Ramos (cell line): ENCODE results near the gene SLC44A1.

ENCODE experiments used
- in situ Hi-C: fragments of 300-500 bp; cut with MboI; formaldehyde crosslinking; loops from one replicate; pipeline ENCODE4 v1.14.3; 2022; ENCODE audit warnings: low sequenced_read_pairs; ENCODE audit not compliant: unreplicated experiment

The SLC44A1 gene

GRCh38 chr9:105444130-105444529 lies 199.7 kb downstream of the SLC44A1 start:
- in situ Hi-C loops, result loop anchor here (10.0 kb wide), 1 partner anchor 271 kb away; no protein-coding TSS in a partner anchor

- in situ Hi-C loops, result loop anchor here (10.0 kb wide), 1 partner anchor 269 kb away; no protein-coding TSS in a partner anchor
Observed at GRCh38 chr9:105445203-105445881, 200.9 kb downstream of the SLC44A1 start.

GRCh38 chr9:105447386-105447813 lies 202.9 kb downstream of the SLC44A1 start:
- in situ Hi-C loops, result loop anchor here (10.0 kb wide), 1 partner anchor 267 kb away; no protein-coding TSS in a partner anchor

GRCh38 chr9:105447814-105448812 lies 203.7 kb downstream of the SLC44A1 start, which contains the start of gene FSD1L:
Gene FSD1L (plus strand): TSS chr9:105448034. CDS start chr9:105448221, 187 bp downstream.
- in situ Hi-C loops, result loop anchor here (10.0 kb wide), 1 partner anchor 267 kb away; no protein-coding TSS in a partner anchor

GRCh38 chr9:105449081-105449480 lies 204.6 kb downstream of the SLC44A1 start:
- in situ Hi-C loops, result loop anchor here (10.0 kb wide), 1 partner anchor 266 kb away; no protein-coding TSS in a partner anchor

- in situ Hi-C loops, result no loop called here
Observed at GRCh38 chr9:105452185-105452584, 207.7 kb downstream of the SLC44A1 start.

GRCh38 chr9:105455836-105456475 lies 211.5 kb downstream of the SLC44A1 start:
- in situ Hi-C loops, result no loop called here

GRCh38 chr9:105457560-105458294 lies 213.3 kb downstream of the SLC44A1 start:
- in situ Hi-C loops, result no loop called here

GRCh38 chr9:105458404-105458803 lies 214.0 kb downstream of the SLC44A1 start:
- in situ Hi-C loops, result no loop called here

GRCh38 chr9:105459336-105459735 lies 214.9 kb downstream of the SLC44A1 start:
- in situ Hi-C loops, result no loop called here

- in situ Hi-C loops, result no loop called here
Observed at GRCh38 chr9:105466898-105467455, 222.5 kb downstream of the SLC44A1 start.

- in situ Hi-C loops, result no loop called here
Observed at GRCh38 chr9:105468875-105469274, 224.4 kb downstream of the SLC44A1 start.

- in situ Hi-C loops, result no loop called here
Observed at GRCh38 chr9:105473221-105473620, 228.8 kb downstream of the SLC44A1 start.

- in situ Hi-C loops, result no loop called here
Observed at GRCh38 chr9:105475302-105475701, 230.9 kb downstream of the SLC44A1 start.

GRCh38 chr9:105479846-105480245 lies 235.4 kb downstream of the SLC44A1 start:
- in situ Hi-C loops, result no loop called here

- in situ Hi-C loops, result no loop called here
Observed at GRCh38 chr9:105483618-105484017, 239.2 kb downstream of the SLC44A1 start.

- in situ Hi-C loops, result no loop called here
Observed at GRCh38 chr9:105484226-105484625, 239.8 kb downstream of the SLC44A1 start.

- in situ Hi-C loops, result no loop called here
Observed at GRCh38 chr9:105485131-105485530, 240.7 kb downstream of the SLC44A1 start.
